HG03469 (cell line): ENCODE data around the gene SLC25A4.
A peak's percentile ranks its signal among the peaks of the same experiment; 100 is the strongest.
"Not testable (repeated sequence)": the region's sequence is repeated elsewhere in the genome, so short reads cannot be mapped to it uniquely, and the experiment has no call there.

Experiments used
- ATAC-seq: cut with Tn5 transposase; IDR thresholded peaks from one replicate; pipeline ENCODE4 v1.9.1; 2021; ENCODE audit warnings: mild to moderate bottlenecking, moderate library complexity, moderate number of reproducible peaks; ENCODE audit not compliant: unreplicated experiment

SLC25A4 gene

DNA sequence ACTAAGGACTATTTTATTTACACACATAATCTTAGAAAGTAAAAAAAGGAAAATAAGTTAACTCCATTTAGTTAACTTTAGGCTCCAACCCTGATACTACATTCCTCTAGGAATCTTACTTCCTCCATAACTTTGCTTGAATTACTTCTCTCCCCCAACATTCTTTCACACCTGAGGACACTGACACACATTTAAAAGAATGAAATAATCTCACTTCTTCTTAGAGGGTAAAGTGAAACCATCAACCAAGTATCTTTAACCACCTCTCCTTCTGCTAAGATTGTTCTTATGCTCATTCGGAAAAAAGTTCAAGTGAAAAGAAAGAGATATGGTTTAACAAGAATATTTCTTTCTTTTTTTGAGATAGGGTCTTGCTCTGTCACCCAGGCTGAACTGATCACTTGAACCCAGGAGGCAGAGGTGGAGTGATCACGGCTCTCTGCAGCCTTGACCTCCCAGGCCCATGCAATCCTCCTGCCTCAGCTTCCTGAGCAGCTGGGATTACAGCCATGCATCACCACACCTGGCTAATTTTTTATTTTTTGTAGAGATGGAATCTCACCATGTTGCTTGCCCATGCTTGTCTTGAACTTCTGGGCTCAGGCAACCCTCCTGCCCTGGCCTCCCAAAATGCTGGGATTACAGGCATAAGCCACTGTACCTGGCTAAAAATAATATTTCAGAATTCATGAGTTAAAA is 28.5 kb downstream of the SLC25A4 start:
- peak; percentile 80 for ATAC-seq

GRCh38 chr4:185179488-185179887 is 36.4 kb downstream of the SLC25A4 start:
- ATAC-seq = no peak

DNA sequence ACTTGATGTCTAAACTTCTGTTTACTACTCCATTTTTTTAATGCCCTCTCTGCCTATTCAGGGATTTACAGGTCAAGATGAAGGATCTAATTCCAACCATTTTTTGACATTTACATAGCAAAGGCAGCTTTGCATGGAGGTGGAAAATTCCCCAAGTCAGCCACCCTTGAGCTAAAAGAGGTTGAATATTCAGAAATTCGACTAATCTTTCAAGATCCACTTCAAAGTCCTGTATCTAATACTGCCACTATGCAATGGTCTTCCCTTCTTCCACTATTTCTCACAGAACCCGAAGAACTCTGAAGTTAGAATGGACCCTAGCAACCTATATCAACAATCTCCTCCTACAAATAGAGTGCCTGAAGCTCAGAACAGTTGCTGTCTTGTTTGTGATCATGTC is 39.2 kb downstream of the SLC25A4 start:
- ATAC-seq = no peak

DNA sequence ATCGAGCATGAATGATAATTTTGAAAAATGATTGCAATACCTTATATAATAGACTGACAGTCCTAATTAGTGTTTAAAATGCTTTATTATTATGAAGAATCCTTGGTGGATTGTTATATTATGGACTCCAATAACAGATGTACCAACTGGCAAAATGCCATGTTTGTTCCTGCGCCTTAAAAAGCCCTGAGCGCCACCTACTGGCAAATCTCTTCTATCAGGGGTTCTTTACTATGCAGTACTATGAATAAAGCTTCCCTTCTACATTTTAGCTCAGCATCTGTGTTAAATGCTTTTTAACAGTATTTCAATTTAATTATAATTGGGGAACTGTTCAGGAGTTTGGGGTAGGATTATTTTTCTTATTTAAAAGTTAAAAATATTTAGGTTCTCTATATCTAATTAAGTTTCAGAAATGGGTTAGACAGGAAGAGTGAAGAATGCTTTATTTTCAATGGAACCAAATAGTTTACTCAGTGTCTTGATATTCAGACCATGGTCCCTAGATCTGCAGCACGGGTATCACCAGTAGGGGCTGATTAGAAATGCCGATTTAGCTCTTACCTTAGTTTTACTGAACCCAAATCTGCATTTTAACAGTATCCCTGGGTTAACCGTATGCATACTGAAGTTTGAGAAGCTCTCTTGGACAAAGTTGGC is 40.7 kb downstream of the SLC25A4 start:
- peak; percentile 36 for ATAC-seq

GRCh38 chr4:185186769-185187168 is 43.7 kb downstream of the SLC25A4 start:
- no peak for ATAC-seq

DNA sequence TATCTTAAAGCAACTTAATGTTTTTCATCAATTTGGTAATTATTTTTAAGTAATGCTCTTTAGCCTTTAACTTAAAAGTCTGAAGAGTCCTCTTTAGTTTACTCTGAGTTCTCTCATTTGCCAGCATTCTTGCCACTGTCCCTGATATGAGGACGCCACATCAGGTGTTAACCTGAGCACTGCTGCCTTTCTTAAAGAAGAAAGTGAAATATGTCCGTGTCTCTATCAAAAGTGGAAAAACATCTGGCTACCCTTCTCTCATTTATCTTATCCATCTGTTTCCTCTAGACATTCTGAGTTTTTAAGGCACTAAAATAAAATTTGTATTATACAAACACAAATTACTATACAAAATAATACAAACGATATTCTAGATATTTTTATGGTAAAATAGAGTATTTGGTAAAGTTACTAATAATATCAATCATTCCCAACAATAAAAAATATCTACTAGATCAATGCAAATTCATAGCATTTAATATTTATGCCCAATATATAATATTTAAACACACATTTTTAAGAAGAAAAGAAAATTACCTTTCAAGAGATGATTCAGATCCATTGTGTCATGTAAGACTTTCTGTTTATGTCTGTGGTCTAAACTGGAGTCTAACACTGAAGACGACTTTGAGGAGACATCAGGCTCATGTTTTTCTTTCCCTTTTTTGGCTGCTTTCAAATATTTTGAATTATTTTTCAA is 46.7 kb downstream of the SLC25A4 start:
- ATAC-seq = no peak

- no peak for ATAC-seq
Observed at GRCh38 chr4:185190306-185190856, 47.3 kb downstream of the SLC25A4 start.

DNA sequence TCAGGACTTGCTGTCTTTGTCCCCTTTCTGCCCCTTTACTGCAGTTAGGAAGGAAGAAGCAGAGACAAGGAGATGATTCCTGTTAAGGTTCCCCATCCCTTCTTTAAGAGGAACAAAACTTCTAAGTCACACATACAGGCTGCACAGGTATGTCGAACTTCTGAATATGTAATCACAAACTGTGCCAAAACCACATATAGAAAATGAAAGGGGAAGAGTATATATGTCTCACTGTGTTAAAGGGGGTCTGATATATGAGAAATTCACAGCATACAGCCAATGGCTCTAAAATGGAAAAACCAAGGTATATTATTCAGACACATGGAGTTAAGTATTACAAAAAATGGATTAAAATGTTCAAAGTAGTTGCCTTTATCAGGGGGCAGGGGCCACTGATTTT is 49.0 kb downstream of the SLC25A4 start:
- peak; percentile 89 for ATAC-seq

DNA sequence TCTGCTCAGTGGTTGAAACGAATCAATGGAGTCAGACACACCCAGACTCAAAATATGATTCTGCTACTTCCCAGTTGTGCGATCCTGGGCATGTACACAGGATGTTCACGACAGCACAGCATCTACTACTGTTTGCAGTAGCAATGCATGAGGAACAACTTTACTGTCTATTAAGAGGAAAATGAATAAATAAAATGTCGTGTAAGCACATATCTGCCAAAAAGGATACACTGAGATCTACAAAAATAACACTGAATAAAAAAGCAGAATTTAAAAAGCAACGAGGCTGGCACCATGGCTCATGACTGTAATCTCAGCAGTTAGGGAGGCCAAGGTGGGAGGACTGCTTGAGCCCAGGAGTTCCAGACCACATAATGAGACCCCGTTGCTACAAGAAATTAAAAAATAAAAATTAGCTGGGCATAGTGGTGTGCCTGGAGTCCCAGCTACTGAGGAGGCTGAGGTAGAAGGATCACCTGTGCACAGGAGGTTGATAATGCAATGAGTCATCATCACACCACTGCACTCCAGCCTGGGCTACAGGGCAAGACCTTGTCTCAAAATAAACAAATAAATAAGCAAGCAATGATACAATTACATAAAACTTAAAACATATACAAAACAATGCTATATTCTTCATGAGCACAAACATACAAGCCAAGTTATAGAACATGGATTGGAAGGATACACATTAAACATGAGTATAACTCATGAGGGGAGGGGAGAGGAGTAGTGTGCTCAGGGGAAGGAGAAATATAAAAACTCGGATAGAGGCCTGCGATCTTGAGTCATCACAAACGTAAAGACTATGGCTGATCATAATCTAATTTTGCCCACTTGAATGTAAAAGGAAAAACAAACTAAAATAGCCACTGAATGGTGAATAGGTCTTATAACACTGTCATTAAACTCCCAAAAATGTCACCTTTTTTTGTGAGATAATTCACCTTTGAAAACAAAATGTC is 52.1 kb downstream of the SLC25A4 start:
- no peak for ATAC-seq

GRCh38 chr4:185196437-185196836 is 53.4 kb downstream of the SLC25A4 start:
- ATAC-seq = no peak

GRCh38 chr4:185198189-185198588 is 55.1 kb downstream of the SLC25A4 start:
- not testable (repeated sequence) for ATAC-seq
